NOMO-1 (cell line): ENCODE results near the gene TRMT2A.

Experiments
- DNase-seq, 2 experiments: peaks; one replicate each; lab custom pipeline; 2025; ENCODE audit not compliant: unreplicated experiment in 2 of 2; lab: John Stamatoyannopoulos, UW

Gene TRMT2A

DNA sequence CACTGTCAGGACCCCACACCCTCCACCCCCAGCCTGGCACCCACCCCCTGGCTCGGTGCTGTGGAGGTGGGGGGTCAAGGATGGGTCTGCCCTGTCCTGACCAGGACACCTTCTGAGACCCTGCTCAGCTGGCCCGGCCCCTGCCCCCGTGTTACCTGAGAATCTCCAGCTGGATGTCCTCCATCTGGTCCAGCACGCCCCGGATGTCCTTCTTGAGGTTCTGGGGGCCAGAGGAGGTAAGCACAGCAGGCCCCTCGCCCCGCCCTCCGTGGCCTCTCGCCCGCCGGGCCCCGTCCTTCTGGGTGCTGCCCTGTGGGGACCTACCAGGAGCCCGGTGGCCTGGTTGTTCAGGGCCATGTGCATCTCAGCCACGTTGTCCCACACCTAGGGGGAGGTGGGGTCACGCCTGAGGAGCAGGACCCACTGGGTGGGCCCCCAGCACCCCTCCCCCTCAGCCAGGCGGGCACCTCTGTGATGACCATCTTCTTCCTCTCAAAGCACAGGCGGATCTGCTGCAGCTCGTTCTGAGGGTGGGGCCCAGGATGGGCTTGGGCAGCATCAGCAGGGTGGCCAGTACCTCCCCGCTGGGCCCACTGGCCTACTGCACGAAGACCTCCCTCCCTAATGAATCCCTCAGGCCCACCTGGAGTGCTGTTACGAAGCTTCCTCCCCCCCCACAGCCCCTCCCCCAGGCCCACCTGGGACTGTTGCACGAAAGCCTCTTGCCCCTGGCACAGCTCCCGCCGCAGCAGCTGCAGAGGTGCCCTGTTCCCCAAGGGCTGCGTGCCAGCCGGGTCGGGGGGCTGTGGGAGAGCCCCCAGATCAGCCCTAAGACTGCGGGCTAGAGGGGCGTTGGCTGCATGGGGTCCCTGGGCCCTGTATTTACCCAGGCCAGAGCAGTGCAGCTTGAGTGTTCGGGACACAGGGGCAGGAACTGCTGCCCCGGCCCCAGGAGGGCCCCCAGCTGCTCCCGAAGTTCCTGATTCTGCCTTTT is 32.5 kb upstream of the TRMT2A start:
- DNase-seq: no peak

- no peak for DNase-seq
Observed at GRCh38 chr22:20148414-20148813, 31.4 kb upstream of the TRMT2A start.

DNA sequence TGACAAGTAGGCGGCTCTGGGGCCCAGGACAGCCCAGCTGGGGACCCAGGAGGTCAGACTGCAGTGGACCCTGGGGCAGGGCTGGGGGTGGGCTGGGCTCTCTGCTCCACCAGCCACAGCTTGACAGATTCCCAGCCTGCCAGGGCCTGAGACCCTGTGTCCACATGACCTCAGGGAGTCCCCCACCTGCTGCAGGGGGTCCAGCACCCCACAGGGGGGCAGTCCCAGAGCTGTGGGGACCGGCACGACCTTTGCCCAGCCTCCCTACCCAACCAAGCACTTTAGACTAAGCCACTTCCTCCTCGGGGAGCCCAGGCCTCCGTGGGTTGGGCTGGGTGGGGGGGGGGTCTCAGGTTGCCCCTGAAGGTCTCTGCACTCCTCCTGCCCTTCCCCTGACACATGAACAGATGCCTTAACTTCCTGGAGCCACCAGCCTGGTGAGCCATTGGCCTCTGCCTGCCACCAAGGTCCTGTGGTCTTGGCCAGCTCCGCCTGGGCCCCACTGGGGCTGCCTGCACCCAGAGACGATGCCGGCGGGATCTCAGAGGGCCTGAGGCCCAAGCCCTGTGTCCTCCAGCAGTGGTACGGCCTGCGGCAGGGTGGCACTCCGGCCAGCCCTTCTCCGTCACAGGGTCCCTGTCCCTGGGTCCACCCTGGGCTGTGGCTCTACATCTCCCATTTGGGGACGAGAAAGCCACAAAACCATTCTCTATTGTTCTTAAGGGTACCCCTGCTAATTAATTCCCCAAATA is 30.4 kb upstream of the TRMT2A start:
- DNase-seq: no peak

- no peak for DNase-seq
Observed at GRCh38 chr22:20146777-20147176, 29.8 kb upstream of the TRMT2A start.

- DNase-seq: no peak
Observed at GRCh38 chr22:20145832-20146223, 28.8 kb upstream of the TRMT2A start.

DNA sequence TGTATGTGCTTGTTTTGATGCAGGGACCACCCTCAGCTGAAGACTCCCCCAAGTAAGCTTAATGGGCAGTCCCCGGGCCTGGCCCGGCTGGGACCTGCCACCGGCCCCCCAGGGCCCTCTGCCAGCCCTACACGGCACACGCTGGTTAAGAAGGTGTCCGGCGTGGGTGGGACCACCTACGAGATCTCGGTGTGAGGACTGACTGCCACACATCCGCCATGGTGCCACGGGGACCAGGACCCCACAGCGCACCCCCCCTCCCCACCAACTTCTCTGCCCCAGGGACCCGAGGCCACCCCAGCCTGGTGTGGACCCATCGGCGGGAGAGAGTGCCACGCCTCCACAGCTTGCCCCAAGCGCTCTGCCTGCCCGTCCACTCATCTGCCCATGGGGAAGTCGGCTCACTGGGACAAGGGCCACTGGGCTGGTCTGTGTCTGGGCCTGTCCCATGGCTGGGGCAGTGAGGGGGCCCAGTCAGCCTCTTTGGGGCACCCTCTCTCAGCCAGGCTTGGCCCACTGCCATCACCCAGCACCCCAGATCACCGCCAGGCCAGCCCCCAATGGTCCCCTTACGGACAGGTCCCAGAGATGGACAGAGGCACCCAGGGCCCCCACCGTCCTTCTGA is 28.3 kb upstream of the TRMT2A start:
- DNase-seq: no peak

DNA sequence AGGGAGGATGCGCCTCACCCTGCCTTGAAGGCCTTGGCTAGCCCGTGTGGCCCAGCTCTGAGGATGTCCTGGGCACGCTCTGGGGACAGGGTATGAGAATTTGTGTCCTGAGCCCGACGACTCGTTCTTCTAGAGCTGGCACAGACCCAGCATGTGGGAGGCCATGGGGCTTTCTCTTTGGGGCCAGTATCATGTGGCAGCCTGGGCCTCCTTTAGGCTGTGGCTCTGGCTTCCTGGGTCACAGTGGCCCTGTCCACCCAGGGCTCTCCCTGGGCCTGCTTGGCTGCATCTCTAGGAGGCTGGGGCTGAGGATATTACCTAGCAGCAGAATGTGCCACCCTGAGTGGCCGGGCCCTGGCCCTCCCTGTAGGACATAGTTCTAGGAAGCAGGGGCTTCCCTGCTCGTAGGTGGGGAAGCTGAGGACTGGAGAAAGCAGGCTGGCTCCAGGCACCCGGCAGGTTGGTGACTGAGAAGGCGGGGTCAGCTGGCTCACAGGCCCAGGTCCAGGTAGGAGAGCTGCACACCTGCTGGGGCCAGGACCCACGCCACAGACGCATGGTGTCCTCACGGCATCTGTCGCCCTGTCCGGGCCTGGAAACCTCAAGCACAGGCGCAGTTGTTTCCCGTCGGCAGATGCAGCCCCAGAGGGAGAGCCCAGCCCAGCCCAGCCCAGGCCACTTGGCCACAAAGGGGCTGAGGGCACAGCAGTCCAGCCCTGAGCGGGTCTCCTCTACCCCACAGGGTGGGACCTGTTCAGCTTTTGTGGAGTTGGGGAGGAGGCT is 27.0 kb upstream of the TRMT2A start:
- no peak for DNase-seq

DNA sequence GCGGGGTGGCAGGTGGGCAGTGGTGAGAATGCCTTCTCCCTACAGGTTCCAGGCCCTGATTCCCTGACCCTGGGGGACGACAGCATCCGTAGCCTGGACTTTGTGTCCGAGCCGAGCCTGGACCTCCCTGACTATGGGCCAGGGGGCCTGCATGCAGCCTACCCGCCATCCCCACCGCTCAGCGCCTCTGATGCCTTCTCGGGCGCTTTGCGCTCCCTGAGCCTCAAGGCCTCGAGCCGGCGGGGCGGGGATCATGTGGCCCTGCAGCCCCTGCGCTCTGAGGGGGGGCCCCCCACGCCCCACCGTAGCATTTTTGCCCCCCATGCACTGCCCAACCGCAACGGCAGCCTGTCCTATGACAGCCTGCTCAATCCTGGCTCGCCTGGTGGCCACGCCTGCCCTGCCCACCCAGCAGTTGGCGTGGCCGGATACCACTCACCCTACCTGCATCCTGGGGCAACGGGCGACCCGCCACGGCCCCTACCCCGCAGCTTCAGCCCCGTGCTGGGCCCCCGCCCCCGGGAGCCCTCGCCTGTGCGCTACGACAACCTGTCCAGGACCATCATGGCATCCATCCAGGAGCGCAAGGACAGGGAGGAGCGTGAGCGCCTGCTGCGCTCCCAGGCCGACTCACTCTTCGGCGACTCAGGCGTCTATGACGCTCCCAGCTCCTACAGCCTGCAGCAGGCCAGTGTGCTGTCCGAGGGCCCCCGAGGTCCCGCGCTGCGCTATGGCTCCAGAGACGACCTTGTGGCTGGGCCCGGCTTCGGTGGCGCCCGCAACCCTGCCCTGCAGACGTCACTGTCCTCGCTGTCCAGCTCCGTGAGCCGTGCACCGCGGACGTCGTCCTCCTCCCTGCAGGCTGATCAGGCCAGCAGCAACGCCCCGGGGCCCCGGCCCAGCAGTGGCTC is 25.9 kb upstream of the TRMT2A start:
- no peak for DNase-seq

- DNase-seq: no peak
Observed at GRCh38 chr22:20141186-20142077, 24.4 kb upstream of the TRMT2A start.

DNA sequence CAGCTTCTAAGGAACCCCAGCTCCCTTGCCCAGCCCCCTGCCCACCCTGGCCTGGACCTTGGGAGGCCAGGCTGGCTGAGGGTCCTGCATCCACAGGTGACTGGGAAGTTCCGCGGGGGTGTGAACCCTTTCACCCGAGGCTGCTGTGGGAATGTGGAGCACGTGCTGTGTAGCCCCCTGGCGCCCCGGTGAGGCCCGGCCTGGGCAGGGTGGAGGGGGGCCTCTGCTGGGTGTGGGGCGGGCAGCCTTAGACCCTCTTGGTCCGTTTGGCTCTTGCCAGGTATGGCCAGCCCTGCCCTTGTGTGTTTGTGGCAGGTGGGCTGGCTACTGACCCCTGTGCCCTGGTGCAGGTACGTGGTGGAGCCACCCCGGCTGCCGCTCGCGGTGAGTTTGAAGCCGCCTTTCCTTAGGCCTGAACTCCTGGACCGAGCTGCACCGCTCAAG is 23.5 kb upstream of the TRMT2A start:
- no peak for DNase-seq

GRCh38 chr22:20140107-20140445 is 23.1 kb upstream of the TRMT2A start:
- no peak for DNase-seq

- no peak for DNase-seq
Observed at GRCh38 chr22:20139391-20140106, 22.5 kb upstream of the TRMT2A start.

- no peak for DNase-seq
Observed at GRCh38 chr22:20138868-20139267, 21.8 kb upstream of the TRMT2A start.

GRCh38 chr22:20138417-20138738 is 21.4 kb upstream of the TRMT2A start:
- no peak for DNase-seq

GRCh38 chr22:20137671-20138416 is 20.8 kb upstream of the TRMT2A start:
- DNase-seq: no peak

DNA sequence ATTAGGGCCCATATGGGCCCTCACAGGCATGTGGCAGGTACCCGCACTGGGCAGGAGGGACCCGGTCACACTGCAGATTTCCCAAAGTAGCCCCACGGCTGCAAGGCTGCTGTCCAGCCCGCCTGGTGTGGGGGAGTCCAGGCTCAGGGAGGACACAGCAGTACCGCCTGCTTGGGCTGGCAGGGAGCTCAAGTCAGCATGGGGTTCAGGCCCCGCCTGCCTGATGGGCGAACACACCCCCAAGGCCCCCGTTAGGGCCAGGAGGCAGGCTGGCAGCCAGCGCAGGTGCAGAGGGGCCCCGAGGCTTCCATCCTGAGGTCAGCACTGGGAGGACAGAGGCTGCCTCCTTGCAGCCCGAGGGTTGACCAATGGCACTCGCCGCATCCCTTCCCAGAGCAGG is 20.1 kb upstream of the TRMT2A start:
- DNase-seq: no peak

GRCh38 chr22:20136603-20136873 is 19.5 kb upstream of the TRMT2A start:
- no peak for DNase-seq
